HG03354 (cell line): ENCODE measurements around the gene DIP2C.

Experiments
- ATAC-seq: cut with Tn5 transposase; IDR thresholded peaks from one replicate; pipeline ENCODE4 v1.9.1; 2021; ENCODE audit warnings: mild to moderate bottlenecking; ENCODE audit not compliant: unreplicated experiment, poor library complexity, severe bottlenecking

Gene DIP2C

GRCh38 chr10:531541-531940 lies 157.9 kb downstream of the DIP2C start:
- ATAC-seq, result no peak

- ATAC-seq, result no peak
Observed at GRCh38 chr10:530717-531116, 158.8 kb downstream of the DIP2C start.

GRCh38 chr10:529468-530230 lies 159.8 kb downstream of the DIP2C start:
- ATAC-seq, result no peak

GRCh38 chr10:528173-529165 lies 161.0 kb downstream of the DIP2C start:
- ATAC-seq, result no peak

GRCh38 chr10:527416-527815 lies 162.1 kb downstream of the DIP2C start:
- no peak for ATAC-seq

GRCh38 chr10:526651-527312 lies 162.7 kb downstream of the DIP2C start:
- ATAC-seq, result no peak

- no peak for ATAC-seq
Observed at GRCh38 chr10:525565-526315, 163.7 kb downstream of the DIP2C start.

- ATAC-seq, result no peak
Observed at GRCh38 chr10:523925-524324, 165.5 kb downstream of the DIP2C start.

GRCh38 chr10:522350-522749 lies 167.1 kb downstream of the DIP2C start:
- no peak for ATAC-seq

- no peak for ATAC-seq
Observed at GRCh38 chr10:521261-522250, 167.9 kb downstream of the DIP2C start.

GRCh38 chr10:520402-520787 lies 169.1 kb downstream of the DIP2C start:
- no peak for ATAC-seq

GRCh38 chr10:519716-520401 lies 169.6 kb downstream of the DIP2C start:
- ATAC-seq, result no peak

- no peak for ATAC-seq
Observed at GRCh38 chr10:519055-519715, 170.3 kb downstream of the DIP2C start.

- ATAC-seq, result no peak
Observed at GRCh38 chr10:517872-518475, 171.5 kb downstream of the DIP2C start.

GRCh38 chr10:517241-517830 lies 172.1 kb downstream of the DIP2C start:
- no peak for ATAC-seq

- ATAC-seq, result no peak
Observed at GRCh38 chr10:516764-517163, 172.7 kb downstream of the DIP2C start.

- ATAC-seq, result no peak
Observed at GRCh38 chr10:515674-516073, 173.8 kb downstream of the DIP2C start.
